Measurements from ENCODE around the gene TMEM167B. TPM values are rescaled to one million over a fixed set of nuclear protein-coding genes. Genes with fewer than 3 reads are reported as not detected.

The TMEM167B gene
- total and polyA plus RNA-seq, 2 donors = 24.9 to 30.0 TPM

- Histone ChIP-seq H3K9me3 (ENCODE audit: control insufficient read depth in 2 of 2, insufficient read depth in 1 of 2, low read length in 1 of 2) (no peaks in the 10 kb centered on the region), H3K4me1 (ENCODE audit: control insufficient read depth in 2 of 2, insufficient read depth in 2 of 2, low read length in 2 of 2) (peaks cover 23% of the 10 kb centered on the region in 2 donors), H3K27me3 (ENCODE audit: control insufficient read depth in 2 of 2, insufficient read depth in 1 of 2, low read length in 1 of 2) (peaks cover 29 to 60% of the 10 kb centered on the region in 2 donors), H3K4me3 (ENCODE audit: low read length in 2 of 2) (no peak overlapping the region), H3K27ac (ENCODE audit: low read depth in 1 of 2, low read length in 1 of 2) (no peak overlapping the region), H3K36me3 (ENCODE audit: control insufficient read depth in 2 of 2, insufficient read depth in 2 of 2, low read length in 1 of 2) (no peaks in the 10 kb centered on the region)
- 92% methylated on average over 2 of the region's 2 CpGs for WGBS
- no peak for DNase-seq (ENCODE audit: low read depth in 6 of 9, low spot score in 9 of 9)
Observed at GRCh38 chr1:109115685-109116084, 25.1 kb downstream of the TMEM167B start.

GRCh38 chr1:109116286-109116685, 25.7 kb downstream of the TMEM167B start:
- Histone ChIP-seq H3K36me3 (ENCODE audit: control insufficient read depth in 2 of 2, insufficient read depth in 2 of 2, low read length in 1 of 2) (no peaks in the 10 kb centered on the region), H3K4me1 (ENCODE audit: control insufficient read depth in 2 of 2, insufficient read depth in 2 of 2, low read length in 2 of 2) (peaks cover 23% of the 10 kb centered on the region in 2 donors), H3K4me3 (ENCODE audit: low read length in 2 of 2) (no peak overlapping the region), H3K27me3 (ENCODE audit: control insufficient read depth in 2 of 2, insufficient read depth in 1 of 2, low read length in 1 of 2) (peaks cover 29 to 56% of the 10 kb centered on the region in 2 donors), H3K27ac (ENCODE audit: low read depth in 1 of 2, low read length in 1 of 2) (no peak overlapping the region), H3K9me3 (ENCODE audit: control insufficient read depth in 2 of 2, insufficient read depth in 1 of 2, low read length in 1 of 2) (no peaks in the 10 kb centered on the region)
- no peak for DNase-seq (ENCODE audit: low read depth in 6 of 9, low spot score in 9 of 9)
- WGBS = 98% methylated on average over 1 of the region's 1 CpG

GRCh38 chr1:109118089-109118488, 27.5 kb downstream of the TMEM167B start:
- Histone ChIP-seq H3K9me3 (ENCODE audit: control insufficient read depth in 2 of 2, insufficient read depth in 1 of 2, low read length in 1 of 2) (no peaks in the 10 kb centered on the region), H3K27ac (ENCODE audit: low read depth in 1 of 2, low read length in 1 of 2) (no peak overlapping the region)
- 96% methylated on average over 3 of the region's 3 CpGs for WGBS

GRCh38 chr1:109120356-109120755, 29.8 kb downstream of the TMEM167B start:
- peaks cover 3 to 19% of the 10 kb centered on the region in 2 donors for H3K27me3 ChIP-seq (ENCODE audit: control insufficient read depth in 2 of 2, insufficient read depth in 1 of 2, low read length in 1 of 2)
- no peaks in the 10 kb centered on the region for H3K36me3 ChIP-seq (ENCODE audit: control insufficient read depth in 2 of 2, insufficient read depth in 2 of 2, low read length in 1 of 2)
- H3K27ac ChIP-seq (ENCODE audit: low read depth in 1 of 2, low read length in 1 of 2) = no peak overlapping the region
- no peaks in the 10 kb centered on the region for H3K4me1 ChIP-seq (ENCODE audit: control insufficient read depth in 2 of 2, insufficient read depth in 2 of 2, low read length in 2 of 2)
- no peaks in the 10 kb centered on the region for H3K9me3 ChIP-seq (ENCODE audit: control insufficient read depth in 2 of 2, insufficient read depth in 1 of 2, low read length in 1 of 2)
- DNase-seq (ENCODE audit: low read depth in 6 of 9, low spot score in 9 of 9) = no peak
- WGBS = 94% methylated on average over 5 of the region's 5 CpGs
- no peak overlapping the region for H3K4me3 ChIP-seq (ENCODE audit: low read length in 2 of 2)

More at GRCh38 chr1:109118089-109118488, 27.5 kb downstream of the TMEM167B start:
- H3K4me3 ChIP-seq (ENCODE audit: low read length in 2 of 2) = no peak overlapping the region
- H3K4me1 ChIP-seq (ENCODE audit: control insufficient read depth in 2 of 2, insufficient read depth in 2 of 2, low read length in 2 of 2) = peaks cover 12 to 13% of the 10 kb centered on the region in 2 donors
- peaks cover 23 to 42% of the 10 kb centered on the region in 2 donors for H3K27me3 ChIP-seq (ENCODE audit: control insufficient read depth in 2 of 2, insufficient read depth in 1 of 2, low read length in 1 of 2)
- no peaks in the 10 kb centered on the region for H3K36me3 ChIP-seq (ENCODE audit: control insufficient read depth in 2 of 2, insufficient read depth in 2 of 2, low read length in 1 of 2)
- no peak for DNase-seq (ENCODE audit: low read depth in 6 of 9, low spot score in 9 of 9)

GRCh38 chr1:109131059-109131458, 40.5 kb downstream of the TMEM167B start:
- no peak for DNase-seq (ENCODE audit: low read depth in 6 of 9, low spot score in 9 of 9)
- no peak overlapping the region for H3K27ac ChIP-seq (ENCODE audit: low read depth in 1 of 2, low read length in 1 of 2)

GRCh38 chr1:109131800-109132199, 41.2 kb downstream of the TMEM167B start:
- no peaks in the 10 kb centered on the region for H3K27me3 ChIP-seq (ENCODE audit: control insufficient read depth in 2 of 2, insufficient read depth in 1 of 2, low read length in 1 of 2)
- peaks cover 12 to 20% of the 10 kb centered on the region in 2 donors for H3K4me1 ChIP-seq (ENCODE audit: control insufficient read depth in 2 of 2, insufficient read depth in 2 of 2, low read length in 2 of 2)
- H3K4me3 ChIP-seq (ENCODE audit: low read length in 2 of 2) = no peak overlapping the region
- H3K9me3 ChIP-seq (ENCODE audit: control insufficient read depth in 2 of 2, insufficient read depth in 1 of 2, low read length in 1 of 2) = no peaks in the 10 kb centered on the region
- no peaks in the 10 kb centered on the region for H3K36me3 ChIP-seq (ENCODE audit: control insufficient read depth in 2 of 2, insufficient read depth in 2 of 2, low read length in 1 of 2)
- no peak overlapping the region for H3K27ac ChIP-seq (ENCODE audit: low read depth in 1 of 2, low read length in 1 of 2)
- no peak for DNase-seq (ENCODE audit: low read depth in 6 of 9, low spot score in 9 of 9)

More at GRCh38 chr1:109131059-109131458, 40.5 kb downstream of the TMEM167B start:
- H3K4me1 ChIP-seq (ENCODE audit: control insufficient read depth in 2 of 2, insufficient read depth in 2 of 2, low read length in 2 of 2) = peaks cover 12 to 20% of the 10 kb centered on the region in 2 donors
- no peaks in the 10 kb centered on the region for H3K36me3 ChIP-seq (ENCODE audit: control insufficient read depth in 2 of 2, insufficient read depth in 2 of 2, low read length in 1 of 2)
- WGBS = 76% methylated on average over 2 of the region's 2 CpGs
- H3K27me3 ChIP-seq (ENCODE audit: control insufficient read depth in 2 of 2, insufficient read depth in 1 of 2, low read length in 1 of 2) = no peaks in the 10 kb centered on the region
- no peak overlapping the region for H3K4me3 ChIP-seq (ENCODE audit: low read length in 2 of 2)
- no peaks in the 10 kb centered on the region for H3K9me3 ChIP-seq (ENCODE audit: control insufficient read depth in 2 of 2, insufficient read depth in 1 of 2, low read length in 1 of 2)

GRCh38 chr1:109133002-109133706, 42.6 kb downstream of the TMEM167B start:
- peaks cover 12 to 23% of the 10 kb centered on the region in 2 donors for H3K4me1 ChIP-seq (ENCODE audit: control insufficient read depth in 2 of 2, insufficient read depth in 2 of 2, low read length in 2 of 2)
- 93% methylated on average over 4 of the region's 4 CpGs for WGBS

GRCh38 chr1:109133815-109134214, 43.3 kb downstream of the TMEM167B start:
- WGBS = 61% methylated on average over 2 of the region's 2 CpGs
- Histone ChIP-seq H3K27ac (ENCODE audit: low read depth in 1 of 2, low read length in 1 of 2) (peak overlapping the region; percentile 58 to 94), H3K36me3 (ENCODE audit: control insufficient read depth in 2 of 2, insufficient read depth in 2 of 2, low read length in 1 of 2) (no peaks in the 10 kb centered on the region), H3K9me3 (ENCODE audit: control insufficient read depth in 2 of 2, insufficient read depth in 1 of 2, low read length in 1 of 2) (no peaks in the 10 kb centered on the region), H3K4me1 (ENCODE audit: control insufficient read depth in 2 of 2, insufficient read depth in 2 of 2, low read length in 2 of 2) (peaks cover 12 to 28% of the 10 kb centered on the region in 2 donors), H3K27me3 (ENCODE audit: control insufficient read depth in 2 of 2, insufficient read depth in 1 of 2, low read length in 1 of 2) (no peaks in the 10 kb centered on the region), H3K4me3 (ENCODE audit: low read length in 2 of 2) (no peak overlapping the region)
- DNase-seq (ENCODE audit: low read depth in 6 of 9, low spot score in 9 of 9) = peak in 4 of 9 donors; percentile 9 to 56 (median 11)

More at GRCh38 chr1:109133002-109133706, 42.6 kb downstream of the TMEM167B start:
- DNase-seq (ENCODE audit: low read depth in 6 of 9, low spot score in 9 of 9) = no peak
- Histone ChIP-seq H3K4me3 (ENCODE audit: low read length in 2 of 2) (no peak overlapping the region), H3K36me3 (ENCODE audit: control insufficient read depth in 2 of 2, insufficient read depth in 2 of 2, low read length in 1 of 2) (no peaks in the 10 kb centered on the region), H3K27me3 (ENCODE audit: control insufficient read depth in 2 of 2, insufficient read depth in 1 of 2, low read length in 1 of 2) (no peaks in the 10 kb centered on the region), H3K27ac (ENCODE audit: low read depth in 1 of 2, low read length in 1 of 2) (peak overlapping the region; percentile 11 to 94), H3K9me3 (ENCODE audit: control insufficient read depth in 2 of 2, insufficient read depth in 1 of 2, low read length in 1 of 2) (no peaks in the 10 kb centered on the region)

- peak in 8 of 9 donors; percentile 40 to 87 (median 56) for DNase-seq (ENCODE audit: low read depth in 6 of 9, low spot score in 9 of 9)
- H3K4me1 ChIP-seq (ENCODE audit: control insufficient read depth in 2 of 2, insufficient read depth in 2 of 2, low read length in 2 of 2) = peaks cover 12 to 28% of the 10 kb centered on the region in 2 donors
- no peak overlapping the region for H3K4me3 ChIP-seq (ENCODE audit: low read length in 2 of 2)
- 13% methylated on average over 7 of the region's 7 CpGs for WGBS
- no peaks in the 10 kb centered on the region for H3K9me3 ChIP-seq (ENCODE audit: control insufficient read depth in 2 of 2, insufficient read depth in 1 of 2, low read length in 1 of 2)
- H3K27me3 ChIP-seq (ENCODE audit: control insufficient read depth in 2 of 2, insufficient read depth in 1 of 2, low read length in 1 of 2) = no peaks in the 10 kb centered on the region
- H3K36me3 ChIP-seq (ENCODE audit: control insufficient read depth in 2 of 2, insufficient read depth in 2 of 2, low read length in 1 of 2) = no peaks in the 10 kb centered on the region
- H3K27ac ChIP-seq (ENCODE audit: low read depth in 1 of 2, low read length in 1 of 2) = peak overlapping the region; percentile 66 to 94
Observed at GRCh38 chr1:109134423-109134822, 43.9 kb downstream of the TMEM167B start.

Data from thymus (tissue), 11 donors.